Kidney epithelial cell (primary cell): ENCODE data around the gene ADM. TPM values are rescaled to one million over a fixed set of nuclear protein-coding genes. Genes with fewer than 3 reads are reported as not detected.
A peak's percentile ranks its signal among the peaks of the same experiment; 100 is the strongest.

Experiments
- DNase-seq: peaks from one replicate; pipeline ENCODE4 v3.0.0-alpha.2; 2010; ENCODE audit warnings: low read depth
- H3K27me3 ChIP-seq: 2 replicates; pipeline ENCODE4 v1.6.0; 2011; ENCODE audit warnings: low read length; ENCODE audit not compliant: control insufficient read depth, insufficient read depth
- H3K36me3 ChIP-seq: 2 replicates; pipeline ENCODE4 v1.5.1; 2011; ENCODE audit warnings: low read length; ENCODE audit not compliant: control insufficient read depth, insufficient read depth
- H3K4me3 ChIP-seq: 2 replicates; pipeline ENCODE4 v1.5.1; 2011; ENCODE audit warnings: low read depth, mild to moderate bottlenecking, control low read depth, low read length
- CTCF ChIP-seq: IDR thresholded peaks from 2 replicates; pipeline ENCODE4 v1.5.1; 2011; ENCODE audit warnings: mild to moderate bottlenecking, moderate library complexity, low read length, control low read depth, inconsistent platforms; ENCODE audit not compliant: insufficient read depth, poor library complexity, severe bottlenecking
- total RNA-seq: library from RNA; depleted of rRNA; stranded (reverse); fragments of >200 nt; gene quantifications from 2 replicates; pipeline ENCODE4 v1.2.3, GENCODE V29; 2015

Gene ADM
- total RNA-seq, 1 donor from 2014 or later = 68.1 TPM

- peak overlapping the region; percentile 55 for H3K4me3 ChIP-seq
- no peak for DNase-seq
- no peak for TF ChIP-seq CTCF
These were observed 2.1 kb downstream of the ADM start for GRCh38 chr11:10307022-10307399.

GRCh38 chr11:10307400-10308200, 2.7 kb downstream of the ADM start:
- Histone ChIP-seq H3K4me3 (peak overlapping the region; percentile 55), H3K36me3 (no peaks in the 10 kb centered on the region), H3K27me3 (no peaks in the 10 kb centered on the region)
- peak; percentile 92 for TF ChIP-seq CTCF
- no peak for DNase-seq

More at GRCh38 chr11:10307022-10307399, 2.1 kb downstream of the ADM start:
- no peaks in the 10 kb centered on the region for H3K27me3 ChIP-seq
- no peaks in the 10 kb centered on the region for H3K36me3 ChIP-seq

DNA sequence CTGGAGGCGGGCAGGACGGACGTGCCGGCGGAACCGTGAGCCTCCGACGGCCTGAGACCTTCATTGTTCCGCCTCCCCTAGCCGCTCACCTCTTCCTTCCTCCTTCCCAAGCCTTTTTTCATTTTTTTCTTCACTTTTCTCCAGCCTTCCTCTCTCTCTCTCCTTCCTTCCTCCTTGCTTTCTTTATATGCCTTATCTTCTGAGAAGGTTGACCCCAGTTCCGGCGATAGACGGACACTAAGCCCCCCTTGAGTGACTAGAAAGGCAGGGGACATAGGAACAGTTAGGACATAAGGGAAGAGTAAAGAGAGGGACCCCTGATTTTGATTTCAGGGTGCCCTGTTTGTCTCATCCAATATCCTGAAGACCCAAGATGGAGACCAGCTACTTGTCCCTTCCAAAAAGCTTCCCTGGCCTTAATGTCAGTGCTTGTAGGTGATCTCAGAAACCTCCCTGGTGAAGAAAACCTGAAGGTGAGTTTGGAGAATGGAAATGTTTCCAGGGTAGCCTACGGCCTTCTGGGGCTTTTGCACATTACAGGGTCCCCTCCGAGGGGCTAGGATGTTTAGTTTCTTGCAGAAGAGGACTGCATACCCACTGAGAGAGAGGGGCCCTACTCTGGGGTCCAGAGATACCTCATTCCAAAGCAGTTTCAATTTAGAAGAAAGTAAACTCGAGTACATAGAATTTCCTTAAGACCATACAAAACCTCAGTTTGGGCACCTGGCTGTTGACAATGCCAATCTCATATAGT, 3.5 kb downstream of the ADM start:
- no peaks in the 10 kb centered on the region for H3K36me3 ChIP-seq
- TF ChIP-seq CTCF = no peak
- DNase-seq = no peak
- no peaks in the 10 kb centered on the region for H3K27me3 ChIP-seq
- peak overlapping the region; percentile 55 for H3K4me3 ChIP-seq

DNA sequence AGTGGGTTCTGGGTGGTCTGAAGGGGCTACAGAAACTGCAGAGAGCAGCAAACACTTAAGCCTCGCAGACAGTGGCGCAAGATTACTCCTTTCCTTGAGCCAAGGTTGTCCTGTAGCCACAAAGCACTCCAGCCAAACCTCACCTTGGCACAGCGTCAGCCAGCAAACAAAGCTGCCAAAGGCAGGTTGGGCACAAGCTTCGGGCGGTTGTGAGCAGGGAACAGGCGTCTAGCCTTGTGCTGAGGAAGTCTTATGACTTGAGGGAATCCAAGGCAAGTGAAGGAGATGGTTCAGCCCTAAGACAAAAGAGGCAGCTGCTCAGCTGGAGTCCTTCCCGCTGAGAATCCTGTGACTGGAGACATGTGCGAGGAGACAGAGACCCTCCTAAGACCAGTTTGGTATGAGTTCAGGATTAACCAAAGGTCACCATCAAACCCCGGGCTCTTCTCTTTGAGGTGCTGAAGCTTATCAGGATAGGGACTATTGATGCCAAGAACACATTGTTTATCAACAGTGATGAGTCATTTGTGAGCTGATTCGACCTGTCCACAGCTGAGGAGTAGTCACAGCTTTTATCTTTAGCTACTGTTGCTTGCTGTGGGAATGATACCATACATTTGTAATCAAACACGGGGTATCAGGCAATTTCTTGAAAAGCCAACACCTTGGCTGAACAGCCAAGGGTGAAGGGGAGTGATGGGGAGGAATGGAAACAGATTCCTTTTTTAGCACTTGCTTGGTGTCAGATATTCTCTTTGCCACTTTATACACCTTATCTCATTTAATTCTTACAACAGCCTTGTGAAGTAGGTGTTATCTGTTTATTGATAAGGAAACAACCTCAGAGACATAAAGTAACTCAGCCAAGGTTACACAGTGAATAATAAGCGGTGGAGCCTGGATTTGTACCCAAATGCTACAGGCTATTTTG, 4.6 kb downstream of the ADM start:
- Histone ChIP-seq H3K4me3 (no peak overlapping the region), H3K27me3 (no peaks in the 10 kb centered on the region), H3K36me3 (no peaks in the 10 kb centered on the region)
- no peak for TF ChIP-seq CTCF
- DNase-seq = no peak

DNA sequence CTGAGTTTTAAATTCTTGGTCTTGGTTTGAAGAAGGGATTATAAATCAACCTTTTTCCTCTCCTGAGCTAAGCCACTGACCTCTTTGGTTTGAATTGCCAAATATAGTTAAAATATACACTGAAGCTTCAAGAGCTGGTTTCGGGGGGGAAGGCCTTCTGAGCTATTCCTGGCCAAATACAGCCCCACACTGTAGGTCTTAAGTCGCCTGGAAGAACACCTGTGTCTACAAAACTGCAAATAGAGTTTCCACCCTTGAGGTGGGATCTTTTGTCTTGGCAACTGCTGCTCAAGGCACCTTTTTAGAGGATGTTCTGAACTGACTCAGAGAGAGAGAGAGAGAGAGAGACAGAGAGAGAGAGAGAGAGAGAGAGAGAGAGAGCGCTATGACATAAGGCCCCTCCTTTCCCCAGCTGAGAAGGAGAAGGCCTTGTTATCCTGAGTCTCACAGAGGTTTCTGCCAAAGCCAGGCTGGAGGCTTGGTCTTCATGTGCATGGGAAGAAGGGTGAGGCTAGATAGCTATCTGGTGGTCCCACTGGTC, 5.5 kb downstream of the ADM start:
- Histone ChIP-seq H3K27me3 (no peaks in the 10 kb centered on the region), H3K4me3 (no peak overlapping the region), H3K36me3 (no peaks in the 10 kb centered on the region)
- TF ChIP-seq CTCF = no peak
- no peak for DNase-seq
